Transverse colon (tissue), 4 donors: Measurements from ENCODE around the gene STEAP2. TPM values are rescaled to one million over a fixed set of nuclear protein-coding genes. Genes with fewer than 3 reads are reported as not detected.

ENCODE experiments used
- DNase-seq: peaks from one replicate; pipeline ENCODE4 v3.0.0-alpha.2; 2019
- H3K27ac ChIP-seq, 4 donors: fragments of 200-600 bp; sonication (generic); 2 replicates each; pipeline ENCODE4 v1.5.1; 2016 to 2018; ENCODE audit warnings: inconsistent platforms in 4 of 4
- H3K27me3 ChIP-seq: fragments of 200-600 bp; sonication (generic); 2 replicates; pipeline ENCODE4 v1.5.1; 2017; ENCODE audit warnings: inconsistent platforms
- H3K36me3 ChIP-seq, 4 donors: fragments of 200-600 bp; sonication (generic); 2 replicates each; pipeline ENCODE4 v1.5.1; 2017 to 2019; ENCODE audit warnings: inconsistent platforms in 4 of 4
- H3K4me1 ChIP-seq, 4 donors: fragments of 200-600 bp; sonication (generic); 2 replicates each; pipeline ENCODE4 v1.5.1; 2017 to 2020; ENCODE audit warnings: inconsistent platforms in 4 of 4
- H3K4me3 ChIP-seq, 4 donors: fragments of 200-600 bp; sonication (generic); 1 replicate in 1 of 4; 2 replicates in 3 of 4; pipeline versions ENCODE4 v1.5.1 to v1.6.1; 2017 to 2019; ENCODE audit warnings: inconsistent platforms in 4 of 4
- H3K9me3 ChIP-seq, 2 donors: fragments of 200-600 bp; sonication (generic); 2 replicates each; pipeline ENCODE4 v1.5.1; 2017 to 2019; ENCODE audit warnings: inconsistent platforms in 2 of 2
- EP300 ChIP-seq: sonication (generic); formaldehyde crosslinking; IDR thresholded peaks from one replicate; pipeline ENCODE4 v1.6.1; 2017; ENCODE audit warnings: antibody characterized with exemption, low read depth
- POLR2A ChIP-seq: fragments of 450-650 bp; IDR thresholded peaks from one replicate; pipeline ENCODE4 v1.6.1; 2016; ENCODE audit warnings: antibody characterized with exemption, mild to moderate bottlenecking, moderate library complexity
- POLR2AphosphoS5 ChIP-seq, 3 donors: sonication (generic); formaldehyde crosslinking; IDR thresholded peaks; one replicate each; pipeline ENCODE4 v1.6.1; 2016; ENCODE audit warnings: antibody characterized with exemption in 3 of 3
- WGBS, 2 donors: methylation state at CpG; one replicate each; pipeline ENCODE4 v1.1.5; 2018; ENCODE audit warnings: low coverage in 1 of 2; 5-methylcytosine and 5-hydroxymethylcytosine counted together
- in situ Hi-C, 4 donors: fragments of 200-750 bp; cut with MboI; loops; one replicate each; pipeline versions ENCODE4 v1.15.0 to v1.15.1; 2017; ENCODE audit warnings: low sequenced_read_pairs in 3 of 4, low pct_ligation_motif_present in 1 of 4, low pct_unique_long_range_greater_than_20kb in 1 of 4
- intact Hi-C: fragments of 100-400 bp; cut with DNase I; formaldehyde crosslinking; loops from one replicate; pipeline ENCODE4 v1.15.1; 2023; ENCODE audit warnings: low total_unique reads
- total RNA-seq, 4 donors: library from RNA; depleted of rRNA; stranded (reverse); fragments of >200 nt; gene quantifications; one replicate each; pipeline ENCODE4 v1.1.0, GENCODE V29; 2016
- TF ChIP-seq, protein P1 (sequence below), 5 experiments: fragments of 200-600 bp in 3 of 5; fragments of 450-650 bp in 2 of 5; sonication (generic) in 3 of 5; IDR thresholded peaks; 1 replicate in 2 of 5; 2 replicates in 3 of 5; pipeline ENCODE4 v1.5.1; 2016 to 2017; ENCODE audit warnings: antibody characterized with exemption in 5 of 5, inconsistent platforms in 3 of 5, mild to moderate bottlenecking in 2 of 5, moderate library complexity in 1 of 5

The STEAP2 gene
- total RNA-seq, 4 donors from 2014 or later: 9.2 to 42.9 (median 27.9) TPM

DNA sequence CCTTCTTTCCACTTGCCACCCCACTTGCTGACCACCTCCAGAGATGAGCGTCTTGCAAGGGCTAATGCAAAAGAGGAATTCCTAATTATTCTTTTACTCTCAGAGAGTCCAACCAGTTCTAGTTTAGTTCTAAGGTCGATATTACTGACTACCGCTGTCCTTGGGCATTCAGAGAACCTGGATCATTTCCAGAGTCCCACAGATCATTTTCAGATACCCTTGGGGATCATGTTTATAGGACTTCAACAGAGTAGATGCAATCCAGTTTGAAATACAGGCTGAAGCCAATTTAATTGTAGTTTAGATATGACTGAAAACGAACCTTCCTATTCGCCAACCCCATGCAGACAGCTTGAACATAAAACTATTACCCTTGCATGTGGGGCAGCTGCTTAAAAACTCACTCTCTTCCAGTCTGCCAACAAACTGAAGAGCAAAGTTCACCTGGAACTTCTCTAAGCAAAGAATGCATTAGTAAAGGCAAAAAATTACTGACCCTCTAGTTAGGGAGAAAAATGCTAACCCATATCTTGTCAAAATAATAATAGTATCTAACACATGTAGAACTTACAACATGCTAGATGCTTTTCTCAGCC lies 55.8 kb downstream of the STEAP2 start:
- in situ Hi-C loops (loop anchor here (10.0 to 25.0 kb wide), 2 partner anchors 103 to 105 kb away; partner anchors contain the start of gene STEAP1 (in 3 of the 4)), intact Hi-C loops (no loop called here)
- Histone ChIP-seq H3K9me3 (no peaks in the 10 kb centered on the region), H3K4me1 (peaks cover 0 to 5% (median 2%) of the 10 kb centered on the region in 4 donors), H3K4me3 (no peak overlapping the region), H3K27ac (peak overlapping the region in 1 of 4 donors; percentile 8), H3K27me3 (no peaks in the 10 kb centered on the region), H3K36me3 (no peaks in the 10 kb centered on the region)
- DNase-seq: no peak
- 57 to 83% methylated on average over 1 to 5 of the region's 5 CpGs for WGBS, 2 donors
- TF ChIP-seq, protein P1, sequence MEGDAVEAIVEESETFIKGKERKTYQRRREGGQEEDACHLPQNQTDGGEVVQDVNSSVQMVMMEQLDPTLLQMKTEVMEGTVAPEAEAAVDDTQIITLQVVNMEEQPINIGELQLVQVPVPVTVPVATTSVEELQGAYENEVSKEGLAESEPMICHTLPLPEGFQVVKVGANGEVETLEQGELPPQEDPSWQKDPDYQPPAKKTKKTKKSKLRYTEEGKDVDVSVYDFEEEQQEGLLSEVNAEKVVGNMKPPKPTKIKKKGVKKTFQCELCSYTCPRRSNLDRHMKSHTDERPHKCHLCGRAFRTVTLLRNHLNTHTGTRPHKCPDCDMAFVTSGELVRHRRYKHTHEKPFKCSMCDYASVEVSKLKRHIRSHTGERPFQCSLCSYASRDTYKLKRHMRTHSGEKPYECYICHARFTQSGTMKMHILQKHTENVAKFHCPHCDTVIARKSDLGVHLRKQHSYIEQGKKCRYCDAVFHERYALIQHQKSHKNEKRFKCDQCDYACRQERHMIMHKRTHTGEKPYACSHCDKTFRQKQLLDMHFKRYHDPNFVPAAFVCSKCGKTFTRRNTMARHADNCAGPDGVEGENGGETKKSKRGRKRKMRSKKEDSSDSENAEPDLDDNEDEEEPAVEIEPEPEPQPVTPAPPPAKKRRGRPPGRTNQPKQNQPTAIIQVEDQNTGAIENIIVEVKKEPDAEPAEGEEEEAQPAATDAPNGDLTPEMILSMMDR (IDR thresholded peaks at IDR 0.05): no peak

DNA sequence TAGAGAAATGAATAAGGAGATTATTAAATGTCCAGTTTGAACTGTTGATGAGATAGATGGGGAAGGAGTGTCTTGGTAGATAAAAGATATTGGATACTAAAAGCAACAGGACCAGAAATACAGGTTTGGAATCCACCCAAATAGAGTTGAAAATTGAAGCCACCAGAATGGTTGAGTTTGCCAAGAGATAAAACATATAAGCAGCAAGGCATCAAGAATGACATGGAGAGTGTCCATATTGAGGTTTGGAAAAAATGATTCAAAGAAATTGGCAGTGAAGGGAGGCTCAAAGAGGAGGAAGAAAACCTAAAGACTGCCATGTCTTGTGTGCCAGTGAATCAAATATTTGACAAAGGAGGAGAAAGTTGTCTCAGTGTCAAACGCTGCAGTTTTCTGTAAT lies 57.6 kb downstream of the STEAP2 start:
- no peaks in the 10 kb centered on the region for H3K36me3 ChIP-seq
- 43 to 50% methylated on average over 1 of the region's 1 CpG for WGBS, 2 donors
- H3K4me3 ChIP-seq: no peak overlapping the region
- intact Hi-C loops: no loop called here
- no peaks in the 10 kb centered on the region for H3K9me3 ChIP-seq
- H3K27ac ChIP-seq: no peak overlapping the region
- in situ Hi-C loops: loop anchor here (10.0 to 25.0 kb wide), 2 partner anchors 104 to 107 kb away; partner anchors contain the start of gene STEAP1 (in 3 of the 4)
- H3K4me1 ChIP-seq: peaks cover 0 to 5% (median 2%) of the 10 kb centered on the region in 4 donors
- TF ChIP-seq, protein P1 (IDR thresholded peaks at IDR 0.05): no peak
- TF ChIP-seq EP300: no peak
- TF ChIP-seq POLR2A: no peak
- TF ChIP-seq POLR2AphosphoS5 (IDR thresholded peaks at IDR 0.05): no peak
- no peaks in the 10 kb centered on the region for H3K27me3 ChIP-seq
- no peak for DNase-seq

GRCh38 chr7:90270431-90271178 lies 59.1 kb downstream of the STEAP2 start:
- in situ Hi-C loops: loop anchor here in 3 of 4 donors (25.0 kb wide), 1 partner anchor 108 kb away; the partner anchor contains the start of gene STEAP1 (in 3 of the 3)
- H3K9me3 ChIP-seq: no peaks in the 10 kb centered on the region
- no peaks in the 10 kb centered on the region for H3K36me3 ChIP-seq
- WGBS, 2 donors: 93 to 96% methylated on average over 2 of the region's 2 CpGs
- no peak overlapping the region for H3K4me3 ChIP-seq
- H3K27me3 ChIP-seq: no peaks in the 10 kb centered on the region
- H3K27ac ChIP-seq: no peak overlapping the region
- TF ChIP-seq, protein P1 (IDR thresholded peaks at IDR 0.05): no peak
- TF ChIP-seq POLR2AphosphoS5 (IDR thresholded peaks at IDR 0.05): no peak
- no peak for TF ChIP-seq EP300
- no peak for TF ChIP-seq POLR2A
- DNase-seq: no peak
- intact Hi-C loops: no loop called here
- H3K4me1 ChIP-seq: peaks cover 0 to 5% (median 2%) of the 10 kb centered on the region in 4 donors

DNA sequence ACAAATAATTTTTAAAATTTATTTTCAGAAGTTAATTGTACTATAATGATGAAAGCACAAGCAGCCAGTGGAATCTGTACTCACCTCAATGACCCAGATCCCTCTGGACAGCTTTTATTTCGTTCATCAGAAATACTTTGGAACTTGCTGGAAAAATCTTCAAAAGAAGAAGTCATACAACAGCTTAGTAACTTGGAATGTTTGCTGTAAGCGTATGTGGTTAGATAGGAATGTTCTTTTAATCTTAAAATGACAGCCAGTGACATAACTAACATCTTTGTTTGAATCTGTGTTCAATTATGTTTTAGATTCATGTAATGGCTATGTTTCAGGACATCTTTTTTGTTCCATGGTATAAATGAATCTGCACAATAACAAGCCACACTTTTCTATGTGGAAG lies 60.2 kb downstream of the STEAP2 start:
- Histone ChIP-seq H3K9me3 (no peaks in the 10 kb centered on the region), H3K4me1 (peaks cover 0 to 10% (median 4%) of the 10 kb centered on the region in 4 donors), H3K4me3 (no peak overlapping the region), H3K27me3 (no peaks in the 10 kb centered on the region), H3K27ac (no peak overlapping the region), H3K36me3 (no peaks in the 10 kb centered on the region)
- 61 to 90% methylated on average over 2 of the region's 2 CpGs for WGBS, 2 donors
- DNase-seq: no peak
- intact Hi-C loops: no loop called here
- TF ChIP-seq, protein P1 (IDR thresholded peaks at IDR 0.05): no peak
- no peak for TF ChIP-seq POLR2A
- no peak for TF ChIP-seq POLR2AphosphoS5 (IDR thresholded peaks at IDR 0.05)
- no peak for TF ChIP-seq EP300
- in situ Hi-C loops: loop anchor here in 3 of 4 donors (25.0 kb wide), 1 partner anchor 109 kb away; the partner anchor contains the start of gene STEAP1 (in 3 of the 3)
